Measurements from ENCODE around the gene C12orf57.
A peak's percentile ranks its signal among the peaks of the same experiment; 100 is the strongest.

DNA sequence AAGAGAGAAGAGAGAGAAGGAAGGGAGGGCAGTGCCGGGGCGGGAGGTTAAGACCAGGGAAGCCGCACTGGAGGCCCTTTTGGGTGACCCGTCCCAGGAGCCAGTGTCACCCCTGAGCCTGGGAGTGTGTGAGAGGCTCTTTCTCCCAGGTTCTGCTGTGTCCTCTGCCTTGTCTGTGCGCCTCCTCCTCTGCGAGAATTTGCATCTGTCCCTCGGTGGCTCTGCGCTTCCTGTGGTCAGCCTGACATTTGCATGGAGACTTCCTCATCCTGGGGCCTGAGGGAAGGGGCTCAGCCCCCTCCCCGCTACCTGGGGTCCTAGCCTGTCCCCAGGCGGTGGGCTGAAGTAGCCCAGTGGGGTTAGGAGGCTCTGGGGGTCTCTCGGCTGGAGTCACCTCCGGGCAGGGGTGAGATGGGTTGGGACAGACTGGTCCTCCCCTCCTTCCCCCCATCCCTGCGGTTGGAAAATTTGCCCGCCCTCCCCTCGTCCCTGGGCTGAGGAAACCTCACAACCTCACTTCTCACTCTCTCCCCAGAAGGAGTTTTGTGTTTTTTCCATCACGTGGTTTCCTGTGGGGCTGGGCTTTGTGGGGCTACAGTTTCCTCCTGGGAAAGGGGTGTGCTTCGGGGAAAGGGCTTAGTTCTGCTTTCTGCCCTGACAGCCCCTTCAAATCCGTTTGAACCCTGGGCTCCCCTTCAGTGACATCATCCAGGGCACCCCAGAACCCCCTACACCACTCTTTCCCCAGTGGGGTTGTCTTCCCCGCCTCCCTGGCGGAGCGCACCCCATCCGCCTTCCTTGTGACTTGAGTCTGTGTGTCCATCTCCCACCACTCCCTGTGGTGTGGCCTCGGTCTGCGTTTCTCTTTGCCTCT, 9.9 kb downstream of the C12orf57 start:
- TF ChIP-seq, protein P1, sequence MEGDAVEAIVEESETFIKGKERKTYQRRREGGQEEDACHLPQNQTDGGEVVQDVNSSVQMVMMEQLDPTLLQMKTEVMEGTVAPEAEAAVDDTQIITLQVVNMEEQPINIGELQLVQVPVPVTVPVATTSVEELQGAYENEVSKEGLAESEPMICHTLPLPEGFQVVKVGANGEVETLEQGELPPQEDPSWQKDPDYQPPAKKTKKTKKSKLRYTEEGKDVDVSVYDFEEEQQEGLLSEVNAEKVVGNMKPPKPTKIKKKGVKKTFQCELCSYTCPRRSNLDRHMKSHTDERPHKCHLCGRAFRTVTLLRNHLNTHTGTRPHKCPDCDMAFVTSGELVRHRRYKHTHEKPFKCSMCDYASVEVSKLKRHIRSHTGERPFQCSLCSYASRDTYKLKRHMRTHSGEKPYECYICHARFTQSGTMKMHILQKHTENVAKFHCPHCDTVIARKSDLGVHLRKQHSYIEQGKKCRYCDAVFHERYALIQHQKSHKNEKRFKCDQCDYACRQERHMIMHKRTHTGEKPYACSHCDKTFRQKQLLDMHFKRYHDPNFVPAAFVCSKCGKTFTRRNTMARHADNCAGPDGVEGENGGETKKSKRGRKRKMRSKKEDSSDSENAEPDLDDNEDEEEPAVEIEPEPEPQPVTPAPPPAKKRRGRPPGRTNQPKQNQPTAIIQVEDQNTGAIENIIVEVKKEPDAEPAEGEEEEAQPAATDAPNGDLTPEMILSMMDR (IDR thresholded peaks at IDR 0.05 in 2 of 3, conservative IDR thresholded peaks at IDR 0.05 in 1 of 3; ENCODE audit: control insufficient read depth in 2 of 3, extremely low read depth in 1 of 3, insufficient read depth in 1 of 3, low read depth in 3 of 3, low read length in 3 of 3): no peak
- TF ChIP-seq BHLHE40 (IDR thresholded peaks at IDR 0.05; ENCODE audit: borderline replicate concordance in 1 of 2, low read depth in 2 of 2, low read length in 1 of 2): peak; percentile 84 to 87
- TF ChIP-seq SRF (IDR thresholded peaks at IDR 0.05; ENCODE audit: low read depth in 2 of 2, low read length in 2 of 2): peak in 1 of 2 experiments; percentile 76; a peak in 2 of 4 replicates
- TF ChIP-seq, protein P2, sequence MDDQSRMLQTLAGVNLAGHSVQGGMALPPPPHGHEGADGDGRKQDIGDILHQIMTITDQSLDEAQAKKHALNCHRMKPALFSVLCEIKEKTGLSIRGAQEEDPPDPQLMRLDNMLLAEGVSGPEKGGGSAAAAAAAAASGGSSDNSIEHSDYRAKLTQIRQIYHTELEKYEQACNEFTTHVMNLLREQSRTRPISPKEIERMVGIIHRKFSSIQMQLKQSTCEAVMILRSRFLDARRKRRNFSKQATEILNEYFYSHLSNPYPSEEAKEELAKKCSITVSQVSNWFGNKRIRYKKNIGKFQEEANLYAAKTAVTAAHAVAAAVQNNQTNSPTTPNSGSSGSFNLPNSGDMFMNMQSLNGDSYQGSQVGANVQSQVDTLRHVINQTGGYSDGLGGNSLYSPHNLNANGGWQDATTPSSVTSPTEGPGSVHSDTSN (IDR thresholded peaks at IDR 0.05; ENCODE audit: insufficient replicate concordance, low read depth, low read length): peak; percentile 4

Measured in GM12878 (cell line).